SK-N-SH treated with all-trans-retinoic acid at 6 μM for 48 hours (cell line): Measurements from ENCODE around the gene RREB1.

Experiments used
- ARNTL ChIP-seq: fragments of 450-650 bp; formaldehyde crosslinking; IDR thresholded peaks from 2 replicates; pipeline ENCODE4 v1.5.0; 2020; ENCODE audit warnings: low read depth, mild to moderate bottlenecking, moderate library complexity, borderline replicate concordance
- CREB5 ChIP-seq: fragments of 250-450 bp; sonication (Bioruptor Pico); IDR thresholded peaks from 2 replicates; pipeline ENCODE4 v1.5.1; 2020; ENCODE audit warnings: low read depth, mild to moderate bottlenecking, moderate library complexity
- ESRRG ChIP-seq: fragments of 250-450 bp; sonication (Bioruptor Pico); IDR thresholded peaks from 2 replicates; pipeline ENCODE4 v1.6.1; 2021; ENCODE audit warnings: mild to moderate bottlenecking
- PATZ1 ChIP-seq: fragments of 250-450 bp; sonication (Bioruptor Pico); IDR thresholded peaks from 2 replicates; pipeline ENCODE4 v1.8.0; 2020; ENCODE audit warnings: mild to moderate bottlenecking, moderate library complexity, borderline replicate concordance
- TCF4 ChIP-seq: fragments of 250-450 bp; sonication (Bioruptor Pico); IDR thresholded peaks from 2 replicates; pipeline ENCODE4 v1.8.0; 2021; ENCODE audit warnings: mild to moderate bottlenecking, moderate library complexity, borderline replicate concordance
- TSHZ2 ChIP-seq: fragments of 250-450 bp; sonication (Bioruptor Pico); IDR thresholded peaks from 2 replicates; pipeline ENCODE4 v1.5.0; 2020; ENCODE audit warnings: mild to moderate bottlenecking, moderate library complexity
- ZFP30 ChIP-seq: fragments of 450-650 bp; formaldehyde crosslinking; IDR thresholded peaks from 2 replicates; pipeline ENCODE4 v1.5.0; 2022; ENCODE audit warnings: mild to moderate bottlenecking, moderate library complexity
- ZNF70 ChIP-seq: fragments of 450-650 bp; formaldehyde crosslinking; IDR thresholded peaks from 2 replicates; pipeline ENCODE4 v1.5.0; 2020; ENCODE audit warnings: mild to moderate bottlenecking, moderate library complexity
- ZNF8 ChIP-seq: fragments of 450-650 bp; formaldehyde crosslinking; IDR thresholded peaks from 2 replicates; pipeline ENCODE4 v1.5.0; 2020; ENCODE audit warnings: mild to moderate bottlenecking, moderate library complexity
- TF ChIP-seq, protein P1 (sequence below): fragments of 250-450 bp; sonication (Bioruptor Pico); IDR thresholded peaks from 2 replicates; pipeline ENCODE4 v1.8.0; 2021; ENCODE audit warnings: low read depth, mild to moderate bottlenecking, moderate library complexity, borderline replicate concordance

GRCh38 chr6:7232351-7232750, 124.6 kb downstream of the RREB1 start:
- no peak for TF ChIP-seq PATZ1
- TF ChIP-seq CREB5 (CRISPR knock-in tag): no peak
- TF ChIP-seq ZNF8: no peak
- TF ChIP-seq, protein P1, sequence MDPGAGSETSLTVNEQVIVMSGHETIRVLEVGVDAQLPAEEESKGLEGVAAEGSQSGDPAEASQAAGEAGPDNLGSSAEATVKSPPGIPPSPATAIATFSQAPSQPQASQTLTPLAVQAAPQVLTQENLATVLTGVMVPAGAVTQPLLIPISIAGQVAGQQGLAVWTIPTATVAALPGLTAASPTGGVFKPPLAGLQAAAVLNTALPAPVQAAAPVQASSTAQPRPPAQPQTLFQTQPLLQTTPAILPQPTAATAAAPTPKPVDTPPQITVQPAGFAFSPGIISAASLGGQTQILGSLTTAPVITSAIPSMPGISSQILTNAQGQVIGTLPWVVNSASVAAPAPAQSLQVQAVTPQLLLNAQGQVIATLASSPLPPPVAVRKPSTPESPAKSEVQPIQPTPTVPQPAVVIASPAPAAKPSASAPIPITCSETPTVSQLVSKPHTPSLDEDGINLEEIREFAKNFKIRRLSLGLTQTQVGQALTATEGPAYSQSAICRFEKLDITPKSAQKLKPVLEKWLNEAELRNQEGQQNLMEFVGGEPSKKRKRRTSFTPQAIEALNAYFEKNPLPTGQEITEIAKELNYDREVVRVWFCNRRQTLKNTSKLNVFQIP (CRISPR knock-in tag): no peak
- no peak for TF ChIP-seq ZNF70 (CRISPR knock-in tag)
- no peak for TF ChIP-seq TCF4 (CRISPR knock-in tag)
- no peak for TF ChIP-seq ZFP30 (CRISPR knock-in tag)
- TF ChIP-seq TSHZ2 (CRISPR knock-in tag): no peak
- TF ChIP-seq ARNTL (CRISPR knock-in tag): no peak
- TF ChIP-seq ESRRG: no peak
